ENCODE measurements around the gene ADARB1. TPM values are rescaled to one million over a fixed set of nuclear protein-coding genes. Genes with fewer than 3 reads are reported as not detected.

ADARB1 gene
- total RNA-seq, 2 donors from 2014 or later, result 28.7 to 38.5 TPM

DNA sequence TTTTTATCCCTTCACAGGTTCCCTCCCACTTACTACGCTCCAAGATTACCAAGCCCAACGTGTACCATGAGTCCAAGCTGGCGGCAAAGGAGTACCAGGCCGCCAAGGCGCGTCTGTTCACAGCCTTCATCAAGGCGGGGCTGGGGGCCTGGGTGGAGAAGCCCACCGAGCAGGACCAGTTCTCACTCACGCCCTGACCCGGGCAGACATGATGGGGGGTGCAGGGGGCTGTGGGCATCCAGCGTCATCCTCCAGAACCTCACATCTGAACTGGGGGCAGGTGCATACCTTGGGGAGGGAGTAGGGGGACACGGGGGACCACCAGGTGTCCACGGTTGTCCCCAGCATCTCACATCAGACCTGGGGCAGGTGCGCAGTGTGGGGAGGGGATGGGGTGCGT lies 147.6 kb downstream of the ADARB1 start:
- H3K4me1 Mint-ChIP-seq (ENCODE audit: low read depth in 2 of 2), result peaks cover 10% of the 10 kb centered on the region in 2 donors
- DNase-seq (ENCODE audit: low spot score) (no peak), ATAC-seq (no peak)
- H3K4me3 Mint-ChIP-seq, result no peak overlapping the region
- no peak overlapping the region for H3K27ac Mint-ChIP-seq
- H3K9me3 Mint-ChIP-seq, result peaks cover 12% of the 10 kb centered on the region
- peaks cover 20 to 21% of the 10 kb centered on the region in 2 donors for H3K27me3 Mint-ChIP-seq
- peaks cover 18% of the 10 kb centered on the region for H3K36me3 Mint-ChIP-seq

DNA sequence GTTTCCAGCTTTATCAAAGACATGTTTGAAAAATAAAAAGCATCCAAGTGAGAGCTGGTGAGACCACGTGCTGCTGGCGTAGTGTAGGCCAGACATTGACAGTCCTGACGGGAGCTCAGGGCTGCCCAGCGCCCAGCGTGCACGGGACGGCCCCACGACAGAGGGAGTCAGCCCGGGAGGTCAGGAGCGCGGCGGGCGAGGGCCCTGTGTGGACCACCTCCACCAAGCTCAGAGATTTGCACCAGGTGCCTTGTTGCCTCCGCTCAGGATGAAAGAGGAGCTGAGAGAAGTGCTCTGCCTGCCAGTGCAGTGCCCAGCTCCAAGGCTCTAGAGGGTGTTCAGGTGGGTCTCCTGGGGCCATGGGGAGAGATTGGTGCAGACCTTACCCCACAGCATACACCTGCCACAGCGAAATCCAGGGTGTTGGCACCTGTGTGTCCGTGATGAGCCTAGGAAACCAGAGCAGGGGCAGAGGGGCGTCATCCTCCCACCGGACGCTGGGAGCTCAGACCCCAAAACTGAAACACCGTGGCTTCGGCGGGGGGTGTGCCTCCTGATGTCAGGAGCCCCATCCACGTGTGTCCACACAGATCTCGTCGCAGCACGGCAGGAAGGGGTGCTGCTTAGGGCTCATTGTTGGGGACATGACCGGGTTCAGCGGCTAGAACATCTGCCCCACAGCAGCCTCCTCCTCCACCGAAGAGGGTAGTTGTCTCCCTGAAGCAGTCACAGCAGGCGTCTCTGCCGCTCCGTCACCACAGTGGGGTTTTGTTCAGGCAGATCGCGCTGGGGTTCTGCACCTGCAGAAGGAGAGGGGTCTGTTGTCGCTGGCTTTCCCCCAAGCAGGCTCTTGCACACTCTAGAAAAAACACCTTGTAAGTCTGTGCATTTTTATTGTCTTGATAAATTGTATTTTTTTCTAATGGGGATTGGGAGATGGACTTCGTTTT lies 149.1 kb downstream of the ADARB1 start:
- H3K4me3 Mint-ChIP-seq, result no peak overlapping the region
- H3K9me3 Mint-ChIP-seq, result no peaks in the 10 kb centered on the region

DNA sequence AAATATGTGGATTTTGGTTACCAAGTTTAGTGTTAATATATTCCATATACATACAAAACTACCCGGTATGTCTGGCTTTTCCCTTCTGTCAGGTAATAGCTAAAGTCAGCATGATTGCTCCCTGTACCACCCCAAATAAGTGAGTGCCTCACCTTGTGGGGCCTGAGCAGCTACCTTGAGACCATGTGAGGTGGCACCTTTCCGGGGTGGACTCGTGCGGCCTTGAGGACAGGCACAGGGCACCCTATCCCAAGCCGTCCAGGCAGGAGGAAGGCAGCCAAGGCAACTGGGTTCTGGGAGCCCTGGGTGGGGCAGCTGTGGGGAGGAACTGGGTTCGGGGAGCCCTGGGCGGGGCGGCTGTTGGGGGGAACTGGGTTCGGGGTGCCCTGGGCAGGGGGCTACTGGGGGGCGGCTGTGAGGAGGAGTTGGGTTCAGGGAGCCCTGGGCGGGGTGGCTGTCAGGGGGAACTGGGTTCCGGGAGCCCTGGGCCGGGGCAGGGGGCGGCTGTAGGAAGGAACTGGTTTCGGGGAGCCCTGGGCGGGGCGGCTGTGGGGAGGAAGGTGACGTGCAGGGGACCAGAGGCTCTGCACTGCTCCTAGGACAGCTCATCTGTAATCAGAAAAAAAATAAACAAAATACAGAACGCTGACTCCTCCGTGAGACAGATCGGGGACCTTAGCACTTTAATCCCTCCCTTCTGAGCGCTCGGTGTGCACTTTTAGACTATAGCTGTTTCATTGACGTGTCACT lies 150.0 kb downstream of the ADARB1 start:
- Mint-ChIP-seq H3K36me3 (no peaks in the 10 kb centered on the region), H3K27me3 (peaks cover 22 to 29% of the 10 kb centered on the region in 2 donors), H3K27ac (no peak overlapping the region), H3K4me1 (ENCODE audit: low read depth in 2 of 2) (peaks cover 27 to 31% of the 10 kb centered on the region in 2 donors), H3K4me3 (peak overlapping the region; percentile 34), H3K9me3 (no peaks in the 10 kb centered on the region)
- ATAC-seq, result no peak
- DNase-seq (ENCODE audit: low spot score), result no peak

More for the DNA sequence above, 149.1 kb downstream of the ADARB1 start:
- H3K27me3 Mint-ChIP-seq, result peaks cover 18 to 21% of the 10 kb centered on the region in 2 donors
- H3K36me3 Mint-ChIP-seq, result peaks cover 3% of the 10 kb centered on the region
- ATAC-seq, result no peak
- H3K27ac Mint-ChIP-seq, result no peak overlapping the region
- peaks cover 21 to 23% of the 10 kb centered on the region in 2 donors for H3K4me1 Mint-ChIP-seq (ENCODE audit: low read depth in 2 of 2)
- DNase-seq (ENCODE audit: low spot score), result no peak

GRCh38 chr21:45225041-45225740 lies 150.8 kb downstream of the ADARB1 start:
- H3K36me3 Mint-ChIP-seq, result no peaks in the 10 kb centered on the region
- no peaks in the 10 kb centered on the region for H3K9me3 Mint-ChIP-seq
- H3K4me1 Mint-ChIP-seq (ENCODE audit: low read depth in 2 of 2), result peaks cover 27 to 31% of the 10 kb centered on the region in 2 donors
- DNase-seq (ENCODE audit: low spot score), result no peak
- H3K4me3 Mint-ChIP-seq, result no peak overlapping the region
- ATAC-seq, result no peak
- no peak overlapping the region for H3K27ac Mint-ChIP-seq
- H3K27me3 Mint-ChIP-seq, result peaks cover 22 to 29% of the 10 kb centered on the region in 2 donors

GRCh38 chr21:45225741-45226327 lies 151.5 kb downstream of the ADARB1 start:
- no peaks in the 10 kb centered on the region for H3K36me3 Mint-ChIP-seq
- no peak for ATAC-seq
- H3K4me3 Mint-ChIP-seq, result no peak overlapping the region
- peaks cover 26 to 31% of the 10 kb centered on the region in 2 donors for H3K4me1 Mint-ChIP-seq (ENCODE audit: low read depth in 2 of 2)
- H3K9me3 Mint-ChIP-seq, result no peaks in the 10 kb centered on the region
- no peak for DNase-seq (ENCODE audit: low spot score)
- no peak overlapping the region for H3K27ac Mint-ChIP-seq
- peaks cover 22 to 29% of the 10 kb centered on the region in 2 donors for H3K27me3 Mint-ChIP-seq

GRCh38 chr21:45226540-45227326 lies 152.4 kb downstream of the ADARB1 start:
- peaks cover 24 to 31% of the 10 kb centered on the region in 2 donors for H3K4me1 Mint-ChIP-seq (ENCODE audit: low read depth in 2 of 2)

GRCh38 chr21:45227735-45228134 lies 153.4 kb downstream of the ADARB1 start:
- peak in 1 of 2 donors; percentile 17 for ATAC-seq
- Mint-ChIP-seq H3K4me1 (ENCODE audit: low read depth in 2 of 2) (peaks cover 24 to 31% of the 10 kb centered on the region in 2 donors), H3K27ac (peak overlapping the region; percentile 0 to 5), H3K36me3 (no peaks in the 10 kb centered on the region), H3K4me3 (peak overlapping the region; percentile 18), H3K27me3 (peaks cover 30 to 37% of the 10 kb centered on the region in 2 donors), H3K9me3 (no peaks in the 10 kb centered on the region)
- no peak for DNase-seq (ENCODE audit: low spot score)

More at GRCh38 chr21:45226540-45227326, 152.4 kb downstream of the ADARB1 start:
- ATAC-seq (peak; percentile 12 to 52), DNase-seq (ENCODE audit: low spot score) (no peak)
- Mint-ChIP-seq H3K36me3 (no peaks in the 10 kb centered on the region), H3K9me3 (no peaks in the 10 kb centered on the region), H3K27ac (peak overlapping the region in 1 of 2 donors; percentile 0), H3K27me3 (peaks cover 22 to 31% of the 10 kb centered on the region in 2 donors), H3K4me3 (peak overlapping the region; percentile 28)

- H3K27me3 Mint-ChIP-seq, result peaks cover 31 to 37% of the 10 kb centered on the region in 2 donors
- H3K9me3 Mint-ChIP-seq, result no peaks in the 10 kb centered on the region
- H3K4me1 Mint-ChIP-seq (ENCODE audit: low read depth in 2 of 2), result peaks cover 24 to 31% of the 10 kb centered on the region in 2 donors
- H3K4me3 Mint-ChIP-seq, result peak overlapping the region; percentile 18
- ATAC-seq (peak; percentile 97), DNase-seq (ENCODE audit: low spot score) (peak; percentile 82)
- H3K36me3 Mint-ChIP-seq, result no peaks in the 10 kb centered on the region
- peak overlapping the region; percentile 0 to 5 for H3K27ac Mint-ChIP-seq
Measured at GRCh38 chr21:45228171-45228641, 153.8 kb downstream of the ADARB1 start.

DNA sequence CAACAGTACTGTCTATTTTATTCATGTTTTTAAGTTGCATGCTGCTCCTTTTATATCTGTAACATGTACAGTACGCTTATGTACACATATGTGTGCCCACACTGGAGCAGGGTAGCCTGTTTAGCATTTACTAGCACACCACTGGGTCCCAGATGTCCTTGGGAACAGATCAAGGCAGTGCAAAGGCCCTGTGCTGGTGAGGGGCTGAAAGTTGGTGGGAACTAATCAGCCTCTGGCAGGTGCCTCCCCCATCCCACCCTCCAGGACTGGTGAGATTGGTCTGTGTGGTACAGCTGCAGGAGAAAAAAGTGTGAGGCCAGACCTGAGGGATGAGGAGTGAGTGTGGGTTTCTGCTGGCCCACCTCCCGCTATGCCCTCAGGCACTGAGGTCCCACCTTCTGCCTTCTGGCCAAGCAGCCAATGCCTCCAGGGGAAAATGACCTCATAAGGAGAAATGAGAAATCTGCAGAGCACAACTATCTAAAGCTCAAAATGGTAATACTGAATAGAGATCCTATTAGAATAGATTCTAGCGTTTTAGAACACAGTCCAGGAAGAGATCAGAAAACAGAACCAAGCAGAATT lies 154.4 kb downstream of the ADARB1 start:
- peaks cover 31 to 37% of the 10 kb centered on the region in 2 donors for H3K27me3 Mint-ChIP-seq
- ATAC-seq (no peak), DNase-seq (ENCODE audit: low spot score) (no peak)
- H3K4me1 Mint-ChIP-seq (ENCODE audit: low read depth in 2 of 2), result peaks cover 24 to 31% of the 10 kb centered on the region in 2 donors
- no peaks in the 10 kb centered on the region for H3K9me3 Mint-ChIP-seq
- H3K4me3 Mint-ChIP-seq, result no peak overlapping the region
- no peak overlapping the region for H3K27ac Mint-ChIP-seq
- no peaks in the 10 kb centered on the region for H3K36me3 Mint-ChIP-seq

GRCh38 chr21:45231705-45232104 lies 157.3 kb downstream of the ADARB1 start:
- no peak overlapping the region for H3K4me3 Mint-ChIP-seq
- no peak overlapping the region for H3K27ac Mint-ChIP-seq
- H3K36me3 Mint-ChIP-seq, result no peaks in the 10 kb centered on the region
- ATAC-seq (no peak), DNase-seq (ENCODE audit: low spot score) (no peak)
- peaks cover 20 to 24% of the 10 kb centered on the region in 2 donors for H3K4me1 Mint-ChIP-seq (ENCODE audit: low read depth in 2 of 2)
- H3K27me3 Mint-ChIP-seq, result peaks cover 23 to 35% of the 10 kb centered on the region in 2 donors
- no peaks in the 10 kb centered on the region for H3K9me3 Mint-ChIP-seq

DNA sequence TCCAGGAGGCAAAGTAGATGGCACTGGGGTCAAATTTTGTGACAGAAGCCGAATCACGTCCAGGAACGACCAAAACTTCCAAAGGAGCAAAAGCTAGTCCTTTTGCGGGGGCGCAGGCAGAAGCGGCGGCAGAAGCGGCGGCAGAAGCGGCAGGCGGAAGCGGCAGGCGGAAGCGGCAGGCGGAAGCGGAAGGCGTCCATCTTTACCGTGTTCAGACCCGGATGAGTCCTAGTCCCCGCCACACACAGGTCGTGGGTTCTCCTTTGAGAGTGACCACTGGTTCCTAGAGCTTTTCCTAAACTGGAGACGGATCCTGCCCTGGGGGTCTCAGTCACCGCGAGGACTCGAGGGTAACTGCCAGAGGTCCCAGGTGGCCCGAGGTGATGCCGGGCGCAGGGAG lies 159.7 kb downstream of the ADARB1 start:
- ATAC-seq (no peak), DNase-seq (ENCODE audit: low spot score) (no peak)
- Mint-ChIP-seq H3K9me3 (no peaks in the 10 kb centered on the region), H3K27ac (no peak overlapping the region), H3K4me1 (ENCODE audit: low read depth in 2 of 2) (peaks cover under 1 to 2% of the 10 kb centered on the region in 2 donors), H3K27me3 (peaks cover 19 to 38% of the 10 kb centered on the region in 2 donors), H3K4me3 (no peak overlapping the region), H3K36me3 (no peaks in the 10 kb centered on the region)

- H3K9me3 Mint-ChIP-seq, result no peaks in the 10 kb centered on the region
- H3K27me3 Mint-ChIP-seq, result peaks cover 19 to 35% of the 10 kb centered on the region in 2 donors
- no peak overlapping the region for H3K27ac Mint-ChIP-seq
- no peaks in the 10 kb centered on the region for H3K36me3 Mint-ChIP-seq
- ATAC-seq (no peak), DNase-seq (ENCODE audit: low spot score) (no peak)
- no peaks in the 10 kb centered on the region for H3K4me1 Mint-ChIP-seq (ENCODE audit: low read depth in 2 of 2)
- no peak overlapping the region for H3K4me3 Mint-ChIP-seq
Measured at GRCh38 chr21:45234965-45235364, 160.6 kb downstream of the ADARB1 start.

All from natural killer cell treated with Interleukin-12 subunit alpha and Interleukin-12 subunit beta and Interleukin-15 and Interleukin-18, amount 100 ng/mL, for 72 hours (primary cell).